Prostate gland (tissue), 2 donors: Measurements from ENCODE around the gene TRRAP. TPM values are rescaled to one million over a fixed set of nuclear protein-coding genes. Genes with fewer than 3 reads are reported as not detected.

Source experiments
- DNase-seq: peaks from one replicate; pipeline ENCODE4 v3.0.0-alpha.2; 2019; ENCODE audit warnings: low spot score
- H3K27ac ChIP-seq, 2 donors: fragments of 200-600 bp; sonication (generic); 2 replicates each; pipeline ENCODE4 v1.5.1; 2017 to 2019
- H3K27me3 ChIP-seq: fragments of 200-600 bp; sonication (generic); replicated peaks from 2 replicates; pipeline ENCODE4 v1.5.1; 2019; ENCODE audit not compliant: insufficient read depth
- H3K36me3 ChIP-seq, 2 donors: fragments of 200-600 bp; sonication (generic); 1 replicate in 1 of 2; 2 replicates in 1 of 2; pipeline versions ENCODE4 v1.5.1 to v1.8.1; 2017 to 2019
- H3K4me1 ChIP-seq: fragments of 200-600 bp; sonication (generic); replicated peaks from 2 replicates; pipeline ENCODE4 v1.5.1; 2019
- H3K4me3 ChIP-seq, 2 donors: fragments of 200-600 bp; sonication (generic); 2 replicates each; pipeline ENCODE4 v1.5.1; 2017 to 2019
- H3K9me3 ChIP-seq: fragments of 200-600 bp; sonication (generic); 2 replicates; pipeline ENCODE4 v1.5.1; 2017
- POLR2A ChIP-seq: fragments of 450-650 bp; IDR thresholded peaks from one replicate; pipeline ENCODE4 v1.6.1; 2016; ENCODE audit warnings: antibody characterized with exemption, mild to moderate bottlenecking
- POLR2AphosphoS5 ChIP-seq: sonication (generic); formaldehyde crosslinking; IDR thresholded peaks from one replicate; pipeline ENCODE4 v1.6.1; 2017; ENCODE audit warnings: antibody characterized with exemption
- WGBS: methylation state at CpG from one replicate; pipeline ENCODE4 v1.1.5; 2018; 5-methylcytosine and 5-hydroxymethylcytosine counted together
- intact Hi-C: fragments of 100-400 bp; cut with DNase I; formaldehyde crosslinking; loops from one replicate; pipeline ENCODE4 v1.14.2; 2022
- total RNA-seq, 2 donors: library from RNA; depleted of rRNA; stranded (reverse); fragments of >200 nt; gene quantifications; one replicate each; pipeline ENCODE4 v1.1.0, GENCODE V29; 2016
- TF ChIP-seq, protein P1 (sequence below), 4 experiments: fragments of 200-600 bp in 2 of 4; fragments of 450-650 bp in 2 of 4; sonication (generic) in 2 of 4; IDR thresholded peaks; 1 replicate in 3 of 4; 2 replicates in 1 of 4; pipeline ENCODE4 v1.5.1; 2016 to 2019; ENCODE audit warnings: antibody characterized with exemption in 4 of 4, mild to moderate bottlenecking in 2 of 4, moderate library complexity in 2 of 4

The TRRAP gene
- total RNA-seq, 2 donors from 2014 or later, result 38.3 to 87.4 TPM

- WGBS, result 89% methylated on average over 16 of the region's 16 CpGs
- Histone ChIP-seq H3K9me3 (no peaks in the 10 kb centered on the region), H3K27ac (no peak overlapping the region), H3K36me3 (peaks cover 16 to 33% of the 10 kb centered on the region in 2 donors), H3K27me3 (no peaks in the 10 kb centered on the region), H3K4me3 (no peak overlapping the region), H3K4me1 (peaks cover 6% of the 10 kb centered on the region)
- DNase-seq, result no peak
- TF ChIP-seq POLR2AphosphoS5 (no peak), POLR2A (no peak)
- TF ChIP-seq, protein P1, sequence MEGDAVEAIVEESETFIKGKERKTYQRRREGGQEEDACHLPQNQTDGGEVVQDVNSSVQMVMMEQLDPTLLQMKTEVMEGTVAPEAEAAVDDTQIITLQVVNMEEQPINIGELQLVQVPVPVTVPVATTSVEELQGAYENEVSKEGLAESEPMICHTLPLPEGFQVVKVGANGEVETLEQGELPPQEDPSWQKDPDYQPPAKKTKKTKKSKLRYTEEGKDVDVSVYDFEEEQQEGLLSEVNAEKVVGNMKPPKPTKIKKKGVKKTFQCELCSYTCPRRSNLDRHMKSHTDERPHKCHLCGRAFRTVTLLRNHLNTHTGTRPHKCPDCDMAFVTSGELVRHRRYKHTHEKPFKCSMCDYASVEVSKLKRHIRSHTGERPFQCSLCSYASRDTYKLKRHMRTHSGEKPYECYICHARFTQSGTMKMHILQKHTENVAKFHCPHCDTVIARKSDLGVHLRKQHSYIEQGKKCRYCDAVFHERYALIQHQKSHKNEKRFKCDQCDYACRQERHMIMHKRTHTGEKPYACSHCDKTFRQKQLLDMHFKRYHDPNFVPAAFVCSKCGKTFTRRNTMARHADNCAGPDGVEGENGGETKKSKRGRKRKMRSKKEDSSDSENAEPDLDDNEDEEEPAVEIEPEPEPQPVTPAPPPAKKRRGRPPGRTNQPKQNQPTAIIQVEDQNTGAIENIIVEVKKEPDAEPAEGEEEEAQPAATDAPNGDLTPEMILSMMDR (IDR thresholded peaks at IDR 0.05), result no peak
- intact Hi-C loops, result no loop called here
Measured at GRCh38 chr7:99037327-99037940, 159.1 kb downstream of the TRRAP start.

DNA sequence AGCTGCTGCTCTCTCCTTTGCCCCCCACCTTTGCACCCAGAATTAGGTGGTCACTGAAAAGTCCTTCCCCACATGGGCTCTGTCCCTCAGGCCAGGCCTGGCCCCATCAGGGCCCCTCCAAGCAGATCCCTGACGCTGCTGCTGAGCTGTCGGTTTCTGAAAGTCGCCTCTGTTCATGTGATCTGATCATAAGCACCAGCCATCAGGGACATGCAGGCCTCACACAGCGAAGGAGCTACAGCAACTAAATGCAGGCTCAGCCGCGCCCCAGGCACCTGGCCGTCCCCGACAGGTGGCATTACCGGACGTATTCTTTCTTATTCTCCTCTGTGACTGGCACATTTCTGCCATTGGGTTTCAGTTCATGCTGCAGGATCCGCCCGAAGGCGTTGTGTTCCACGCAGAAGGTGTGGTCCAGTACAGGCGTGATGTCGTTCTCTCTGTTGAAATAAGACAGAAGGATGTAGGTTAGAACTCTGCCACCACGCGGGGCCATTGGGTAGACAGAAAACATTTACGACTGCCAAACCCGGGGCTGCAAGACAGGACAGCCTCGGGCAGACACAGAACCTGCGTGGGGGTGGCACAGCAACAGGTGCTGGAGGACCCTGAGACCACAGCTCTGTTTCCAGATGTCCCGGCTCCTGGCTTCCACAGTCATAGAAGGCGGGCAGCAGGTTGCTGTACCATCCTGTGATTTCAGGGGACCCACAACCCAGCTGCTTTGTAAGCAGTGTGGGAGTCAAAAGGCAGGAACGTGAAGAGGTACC is 159.9 kb downstream of the TRRAP start:
- 89% methylated on average over 25 of the region's 25 CpGs for WGBS
- peaks cover 6% of the 10 kb centered on the region for H3K4me1 ChIP-seq
- intact Hi-C loops, result no loop called here
- no peak for DNase-seq
- no peak overlapping the region for H3K27ac ChIP-seq
- TF ChIP-seq POLR2A (no peak), POLR2AphosphoS5 (no peak)
- TF ChIP-seq, protein P1 (IDR thresholded peaks at IDR 0.05), result no peak
- H3K4me3 ChIP-seq, result no peak overlapping the region
- no peaks in the 10 kb centered on the region for H3K9me3 ChIP-seq
- no peaks in the 10 kb centered on the region for H3K27me3 ChIP-seq
- H3K36me3 ChIP-seq, result peaks cover 16 to 26% of the 10 kb centered on the region in 2 donors

DNA sequence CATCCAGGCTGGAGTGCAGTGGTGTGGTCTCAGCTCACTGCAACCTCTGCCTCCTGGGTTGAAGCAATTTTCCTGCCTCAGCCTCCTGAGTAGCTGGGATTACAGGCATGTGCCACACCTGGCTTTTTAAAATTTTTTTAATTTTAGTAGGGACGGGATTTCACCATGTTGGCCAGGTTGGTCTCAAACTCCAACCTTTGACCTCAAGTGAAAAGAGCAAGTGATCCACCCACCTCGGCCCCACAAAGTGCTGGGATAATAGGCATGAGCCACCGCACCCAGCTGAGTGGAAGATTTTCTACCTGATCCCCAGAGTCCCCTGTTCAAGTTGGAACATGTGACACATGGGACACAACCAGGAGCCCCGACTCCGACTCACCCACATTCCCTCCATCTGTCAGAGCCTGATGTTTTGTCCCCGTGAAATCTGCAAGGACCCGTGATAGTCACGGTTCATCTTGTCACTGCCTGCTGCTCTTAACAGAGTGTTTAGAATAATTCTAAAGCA is 161.1 kb downstream of the TRRAP start:
- Histone ChIP-seq H3K4me3 (no peak overlapping the region), H3K4me1 (peaks cover 6% of the 10 kb centered on the region), H3K36me3 (peaks cover 16% of the 10 kb centered on the region in 2 donors), H3K27ac (no peak overlapping the region), H3K27me3 (no peaks in the 10 kb centered on the region), H3K9me3 (no peaks in the 10 kb centered on the region)
- intact Hi-C loops, result no loop called here
- no peak for DNase-seq
- 80% methylated on average over 8 of the region's 8 CpGs for WGBS
- TF ChIP-seq, protein P1 (IDR thresholded peaks at IDR 0.05), result no peak
- TF ChIP-seq POLR2A (no peak), POLR2AphosphoS5 (no peak)

GRCh38 chr7:99040104-99040958 is 162.0 kb downstream of the TRRAP start:
- H3K27me3 ChIP-seq, result no peaks in the 10 kb centered on the region
- H3K4me1 ChIP-seq, result peaks cover 6% of the 10 kb centered on the region
- 74% methylated on average over 31 of the region's 31 CpGs for WGBS
- H3K9me3 ChIP-seq, result no peaks in the 10 kb centered on the region
- intact Hi-C loops, result loop anchor here (2.0 kb wide), 1 partner anchor 104 kb away; the partner anchor contains the start of gene SMURF1
- H3K4me3 ChIP-seq, result no peak overlapping the region
- TF ChIP-seq POLR2AphosphoS5 (peak; percentile 67), POLR2A (no peak)
- TF ChIP-seq, protein P1 (IDR thresholded peaks at IDR 0.05), result peak; percentile 60 to 87 (median 84)
- no peak overlapping the region for H3K27ac ChIP-seq
- peak; percentile 86 for DNase-seq
- H3K36me3 ChIP-seq, result peaks cover 7 to 11% of the 10 kb centered on the region in 2 donors
